GM18861 (cell line): ENCODE results near the gene ATXN7L1.

ENCODE experiments used
- ATAC-seq: cut with Tn5 transposase; IDR thresholded peaks from one replicate; pipeline ENCODE4 v1.9.1; 2021; ENCODE audit not compliant: unreplicated experiment

The ATXN7L1 gene

GRCh38 chr7:105782391-105783042 lies 93.9 kb downstream of the ATXN7L1 start:
- no peak for ATAC-seq

GRCh38 chr7:105779856-105780780 lies 96.3 kb downstream of the ATXN7L1 start:
- no peak for ATAC-seq

GRCh38 chr7:105778956-105779355 lies 97.4 kb downstream of the ATXN7L1 start:
- ATAC-seq, result no peak

GRCh38 chr7:105776986-105777910 lies 99.2 kb downstream of the ATXN7L1 start:
- no peak for ATAC-seq

- no peak for ATAC-seq
These were observed 100.2 kb downstream of the ATXN7L1 start for GRCh38 chr7:105776068-105776790.

GRCh38 chr7:105775580-105775979 lies 100.8 kb downstream of the ATXN7L1 start:
- no peak for ATAC-seq

- ATAC-seq, result no peak
These were observed 103.4 kb downstream of the ATXN7L1 start for GRCh38 chr7:105773030-105773460.

- ATAC-seq, result no peak
These were observed 106.3 kb downstream of the ATXN7L1 start for GRCh38 chr7:105769901-105770628.

- no peak for ATAC-seq
These were observed 107.4 kb downstream of the ATXN7L1 start for GRCh38 chr7:105768898-105769507.

- ATAC-seq, result no peak
These were observed 108.3 kb downstream of the ATXN7L1 start for GRCh38 chr7:105768117-105768516.

GRCh38 chr7:105766421-105767073 lies 109.9 kb downstream of the ATXN7L1 start:
- no peak for ATAC-seq

GRCh38 chr7:105765846-105766245 lies 110.6 kb downstream of the ATXN7L1 start:
- ATAC-seq, result no peak

GRCh38 chr7:105764506-105764905 lies 111.9 kb downstream of the ATXN7L1 start:
- ATAC-seq, result no peak

GRCh38 chr7:105760551-105761447 lies 115.6 kb downstream of the ATXN7L1 start:
- ATAC-seq, result no peak

- no peak for ATAC-seq
These were observed 116.5 kb downstream of the ATXN7L1 start for GRCh38 chr7:105759670-105760550.

- ATAC-seq, result no peak
These were observed 120.0 kb downstream of the ATXN7L1 start for GRCh38 chr7:105756367-105756766.
